ENCODE measurements around the gene SDK1. TPM values are rescaled to one million over a fixed set of nuclear protein-coding genes. Genes with fewer than 3 reads are reported as not detected.

The SDK1 gene
- total and polyA plus RNA-seq, 2 of the 8 experiments (the other 6 are each of a cell fraction or from before 2014, with no cell fraction given) = 3.3 to 7.2 TPM

DNA sequence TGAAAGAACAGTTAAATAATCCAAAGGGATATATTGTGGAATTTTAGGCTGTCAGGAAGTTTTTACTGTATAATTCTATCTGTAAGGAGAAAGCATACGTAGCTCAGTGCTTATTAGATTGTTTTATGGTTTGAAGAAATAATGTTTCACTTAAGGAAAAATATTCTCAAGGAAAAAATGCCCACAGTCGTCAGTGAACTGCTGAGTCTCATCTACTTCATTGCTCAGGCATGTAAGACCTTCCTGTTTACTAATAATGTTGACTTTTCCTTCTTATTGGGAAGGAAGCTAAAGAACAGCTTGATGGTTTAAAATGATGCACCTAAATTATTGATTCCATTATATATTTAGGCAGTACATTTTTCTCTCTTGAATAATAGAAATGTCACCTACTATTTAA lies 304.2 kb downstream of the SDK1 start (continued):
- TF ChIP-seq, protein P1, sequence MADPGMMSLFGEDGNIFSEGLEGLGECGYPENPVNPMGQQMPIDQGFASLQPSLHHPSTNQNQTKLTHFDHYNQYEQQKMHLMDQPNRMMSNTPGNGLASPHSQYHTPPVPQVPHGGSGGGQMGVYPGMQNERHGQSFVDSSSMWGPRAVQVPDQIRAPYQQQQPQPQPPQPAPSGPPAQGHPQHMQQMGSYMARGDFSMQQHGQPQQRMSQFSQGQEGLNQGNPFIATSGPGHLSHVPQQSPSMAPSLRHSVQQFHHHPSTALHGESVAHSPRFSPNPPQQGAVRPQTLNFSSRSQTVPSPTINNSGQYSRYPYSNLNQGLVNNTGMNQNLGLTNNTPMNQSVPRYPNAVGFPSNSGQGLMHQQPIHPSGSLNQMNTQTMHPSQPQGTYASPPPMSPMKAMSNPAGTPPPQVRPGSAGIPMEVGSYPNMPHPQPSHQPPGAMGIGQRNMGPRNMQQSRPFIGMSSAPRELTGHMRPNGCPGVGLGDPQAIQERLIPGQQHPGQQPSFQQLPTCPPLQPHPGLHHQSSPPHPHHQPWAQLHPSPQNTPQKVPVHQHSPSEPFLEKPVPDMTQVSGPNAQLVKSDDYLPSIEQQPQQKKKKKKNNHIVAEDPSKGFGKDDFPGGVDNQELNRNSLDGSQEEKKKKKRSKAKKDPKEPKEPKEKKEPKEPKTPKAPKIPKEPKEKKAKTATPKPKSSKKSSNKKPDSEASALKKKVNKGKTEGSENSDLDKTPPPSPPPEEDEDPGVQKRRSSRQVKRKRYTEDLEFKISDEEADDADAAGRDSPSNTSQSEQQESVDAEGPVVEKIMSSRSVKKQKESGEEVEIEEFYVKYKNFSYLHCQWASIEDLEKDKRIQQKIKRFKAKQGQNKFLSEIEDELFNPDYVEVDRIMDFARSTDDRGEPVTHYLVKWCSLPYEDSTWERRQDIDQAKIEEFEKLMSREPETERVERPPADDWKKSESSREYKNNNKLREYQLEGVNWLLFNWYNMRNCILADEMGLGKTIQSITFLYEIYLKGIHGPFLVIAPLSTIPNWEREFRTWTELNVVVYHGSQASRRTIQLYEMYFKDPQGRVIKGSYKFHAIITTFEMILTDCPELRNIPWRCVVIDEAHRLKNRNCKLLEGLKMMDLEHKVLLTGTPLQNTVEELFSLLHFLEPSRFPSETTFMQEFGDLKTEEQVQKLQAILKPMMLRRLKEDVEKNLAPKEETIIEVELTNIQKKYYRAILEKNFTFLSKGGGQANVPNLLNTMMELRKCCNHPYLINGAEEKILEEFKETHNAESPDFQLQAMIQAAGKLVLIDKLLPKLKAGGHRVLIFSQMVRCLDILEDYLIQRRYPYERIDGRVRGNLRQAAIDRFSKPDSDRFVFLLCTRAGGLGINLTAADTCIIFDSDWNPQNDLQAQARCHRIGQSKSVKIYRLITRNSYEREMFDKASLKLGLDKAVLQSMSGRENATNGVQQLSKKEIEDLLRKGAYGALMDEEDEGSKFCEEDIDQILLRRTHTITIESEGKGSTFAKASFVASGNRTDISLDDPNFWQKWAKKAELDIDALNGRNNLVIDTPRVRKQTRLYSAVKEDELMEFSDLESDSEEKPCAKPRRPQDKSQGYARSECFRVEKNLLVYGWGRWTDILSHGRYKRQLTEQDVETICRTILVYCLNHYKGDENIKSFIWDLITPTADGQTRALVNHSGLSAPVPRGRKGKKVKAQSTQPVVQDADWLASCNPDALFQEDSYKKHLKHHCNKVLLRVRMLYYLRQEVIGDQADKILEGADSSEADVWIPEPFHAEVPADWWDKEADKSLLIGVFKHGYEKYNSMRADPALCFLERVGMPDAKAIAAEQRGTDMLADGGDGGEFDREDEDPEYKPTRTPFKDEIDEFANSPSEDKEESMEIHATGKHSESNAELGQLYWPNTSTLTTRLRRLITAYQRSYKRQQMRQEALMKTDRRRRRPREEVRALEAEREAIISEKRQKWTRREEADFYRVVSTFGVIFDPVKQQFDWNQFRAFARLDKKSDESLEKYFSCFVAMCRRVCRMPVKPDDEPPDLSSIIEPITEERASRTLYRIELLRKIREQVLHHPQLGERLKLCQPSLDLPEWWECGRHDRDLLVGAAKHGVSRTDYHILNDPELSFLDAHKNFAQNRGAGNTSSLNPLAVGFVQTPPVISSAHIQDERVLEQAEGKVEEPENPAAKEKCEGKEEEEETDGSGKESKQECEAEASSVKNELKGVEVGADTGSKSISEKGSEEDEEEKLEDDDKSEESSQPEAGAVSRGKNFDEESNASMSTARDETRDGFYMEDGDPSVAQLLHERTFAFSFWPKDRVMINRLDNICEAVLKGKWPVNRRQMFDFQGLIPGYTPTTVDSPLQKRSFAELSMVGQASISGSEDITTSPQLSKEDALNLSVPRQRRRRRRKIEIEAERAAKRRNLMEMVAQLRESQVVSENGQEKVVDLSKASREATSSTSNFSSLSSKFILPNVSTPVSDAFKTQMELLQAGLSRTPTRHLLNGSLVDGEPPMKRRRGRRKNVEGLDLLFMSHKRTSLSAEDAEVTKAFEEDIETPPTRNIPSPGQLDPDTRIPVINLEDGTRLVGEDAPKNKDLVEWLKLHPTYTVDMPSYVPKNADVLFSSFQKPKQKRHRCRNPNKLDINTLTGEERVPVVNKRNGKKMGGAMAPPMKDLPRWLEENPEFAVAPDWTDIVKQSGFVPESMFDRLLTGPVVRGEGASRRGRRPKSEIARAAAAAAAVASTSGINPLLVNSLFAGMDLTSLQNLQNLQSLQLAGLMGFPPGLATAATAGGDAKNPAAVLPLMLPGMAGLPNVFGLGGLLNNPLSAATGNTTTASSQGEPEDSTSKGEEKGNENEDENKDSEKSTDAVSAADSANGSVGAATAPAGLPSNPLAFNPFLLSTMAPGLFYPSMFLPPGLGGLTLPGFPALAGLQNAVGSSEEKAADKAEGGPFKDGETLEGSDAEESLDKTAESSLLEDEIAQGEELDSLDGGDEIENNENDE (IDR thresholded peaks at IDR 0.05; ENCODE audit: insufficient replicate concordance, low read length) = no peak
- no peak for TF ChIP-seq JUN (IDR thresholded peaks at IDR 0.05; ENCODE audit: low read depth, low read length)
- TF ChIP-seq, protein P2, sequence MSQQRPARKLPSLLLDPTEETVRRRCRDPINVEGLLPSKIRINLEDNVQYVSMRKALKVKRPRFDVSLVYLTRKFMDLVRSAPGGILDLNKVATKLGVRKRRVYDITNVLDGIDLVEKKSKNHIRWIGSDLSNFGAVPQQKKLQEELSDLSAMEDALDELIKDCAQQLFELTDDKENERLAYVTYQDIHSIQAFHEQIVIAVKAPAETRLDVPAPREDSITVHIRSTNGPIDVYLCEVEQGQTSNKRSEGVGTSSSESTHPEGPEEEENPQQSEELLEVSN (IDR thresholded peaks at IDR 0.05) = no peak
- TF ChIP-seq, protein P3, sequence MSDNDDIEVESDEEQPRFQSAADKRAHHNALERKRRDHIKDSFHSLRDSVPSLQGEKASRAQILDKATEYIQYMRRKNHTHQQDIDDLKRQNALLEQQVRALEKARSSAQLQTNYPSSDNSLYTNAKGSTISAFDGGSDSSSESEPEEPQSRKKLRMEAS (IDR thresholded peaks at IDR 0.05) = no peak
- no peak for TF ChIP-seq NANOG (IDR thresholded peaks at IDR 0.05; ENCODE audit: insufficient read depth, low read depth, low read length, poor library complexity, severe bottlenecking)
- TF ChIP-seq SP1 (IDR thresholded peaks at IDR 0.05; ENCODE audit: low read depth, low read length) = no peak
- TF ChIP-seq SRF (IDR thresholded peaks at IDR 0.05; ENCODE audit: low read depth, low read length) = no peak
- no peak for TF ChIP-seq EGR1 (IDR thresholded peaks at IDR 0.05; ENCODE audit: borderline replicate concordance, low read depth, low read length)
- no peak for TF ChIP-seq MAFK (IDR thresholded peaks at IDR 0.05; ENCODE audit: low read depth, low read length)
- TF ChIP-seq CBX8 (IDR thresholded peaks at IDR 0.05; ENCODE audit: borderline replicate concordance, low read depth, low read length) = no peak
